GM23338 (cell line): ENCODE measurements around the gene TMEM242.

Experiments
- CTCF ChIP-seq, 2 experiments: fragments of 200-600 bp in 1 of 2; sonication (generic) in 1 of 2; conservative IDR thresholded peaks; 2 replicates each; pipeline versions ENCODE4 v1.5.1 to v1.6.1; 2016 to 2017; ENCODE audit warnings: antibody characterized with exemption in 2 of 2, low read depth in 2 of 2, mild to moderate bottlenecking in 2 of 2, moderate library complexity in 1 of 2
- ETS1 ChIP-seq: IDR thresholded peaks from 2 replicates; pipeline ENCODE4 v1.6.1; 2016; ENCODE audit warnings: antibody characterized with exemption
- EZH2 ChIP-seq: fragments of 200-600 bp; sonication (generic); IDR thresholded peaks from one replicate; pipeline ENCODE4 v1.8.0; 2017; ENCODE audit warnings: antibody characterized with exemption, mild to moderate bottlenecking, low read depth; ENCODE audit not compliant: unreplicated experiment
- EZH2phosphoT487 ChIP-seq: fragments of 200-600 bp; sonication (generic); IDR thresholded peaks from one replicate; pipeline ENCODE4 v1.8.1; 2018; ENCODE audit warnings: antibody characterized with exemption; ENCODE audit not compliant: unreplicated experiment
- REST ChIP-seq: IDR thresholded peaks from one replicate; pipeline ENCODE4 v1.6.1; 2018; ENCODE audit warnings: antibody characterized with exemption; ENCODE audit not compliant: unreplicated experiment
- STAT1 ChIP-seq: IDR thresholded peaks from one replicate; pipeline ENCODE4 v1.6.1; 2016; ENCODE audit warnings: antibody characterized with exemption; ENCODE audit not compliant: unreplicated experiment
- ZNF331 ChIP-seq: fragments of 250-450 bp; sonication (Bioruptor Pico); IDR thresholded peaks from 2 replicates; pipeline ENCODE4 v1.5.0; 2020; ENCODE audit warnings: low read depth, mild to moderate bottlenecking, moderate library complexity
- ZNF462 ChIP-seq: fragments of 250-450 bp; sonication (Bioruptor Pico); IDR thresholded peaks from 2 replicates; pipeline ENCODE4 v1.5.0; 2020; ENCODE audit warnings: mild to moderate bottlenecking, moderate library complexity

GRCh38 chr6:157285422-157285779 is 37.9 kb downstream of the TMEM242 start:
- TF ChIP-seq CTCF (conservative IDR thresholded peaks at IDR 0.05; ENCODE audit: low read depth in 2 of 2) (no peak), REST (no peak), ETS1 (no peak), EZH2 (no peak), ZNF331 (no peak), STAT1 (no peak), EZH2phosphoT487 (no peak), ZNF462 (no peak)
